GM12878 (cell line): Measurements from ENCODE around the gene GCK. TPM values are rescaled to one million over a fixed set of nuclear protein-coding genes. Genes with fewer than 3 reads are reported as not detected.

Source experiments
- ATF3 ChIP-seq: IDR thresholded peaks from 2 replicates; pipeline ENCODE4 v1.6.1; 2011; ENCODE audit warnings: low read depth, mild to moderate bottlenecking, low read length, moderate library complexity, borderline replicate concordance; ENCODE audit errors: extremely low read depth
- ATF7 ChIP-seq: fragments of 450-650 bp; IDR thresholded peaks from 2 replicates; pipeline ENCODE4 v1.6.1; 2016; ENCODE audit warnings: low read depth, mild to moderate bottlenecking
- BCLAF1 ChIP-seq: fragments of 450-650 bp; IDR thresholded peaks from 2 replicates; pipeline ENCODE4 v1.6.1; 2017; ENCODE audit warnings: antibody characterized with exemption, mild to moderate bottlenecking, moderate library complexity
- BRCA1 ChIP-seq: IDR thresholded peaks from 2 replicates; pipeline ENCODE4 v1.6.1; 2011; ENCODE audit warnings: low read depth, low read length, improper control_type of control experiment
- E2F8 ChIP-seq: fragments of 450-650 bp; IDR thresholded peaks from 2 replicates; pipeline ENCODE4 v1.6.1; 2018; ENCODE audit warnings: mild to moderate bottlenecking, low read depth, moderate library complexity; ENCODE audit not compliant: partially characterized antibody
- IKZF1 ChIP-seq: fragments of 450-650 bp; conservative IDR thresholded peaks from 2 replicates; pipeline ENCODE4 v1.6.1; 2017; ENCODE audit warnings: antibody characterized with exemption, mild to moderate bottlenecking
- KDM1A ChIP-seq: fragments of 200-600 bp; sonication (generic); IDR thresholded peaks from 2 replicates; pipeline ENCODE4 v1.6.1; 2016; ENCODE audit warnings: borderline replicate concordance
- MEF2B ChIP-seq: fragments of 450-650 bp; IDR thresholded peaks from 2 replicates; pipeline ENCODE4 v1.6.1; 2018; ENCODE audit warnings: mild to moderate bottlenecking, moderate library complexity; ENCODE audit not compliant: partially characterized antibody, poor library complexity, severe bottlenecking
- PAX5 ChIP-seq: IDR thresholded peaks from 2 replicates; pipeline ENCODE4 v1.6.1; 2011; ENCODE audit warnings: low read depth, low read length, borderline replicate concordance
- SREBF1 ChIP-seq: IDR thresholded peaks from 2 replicates; pipeline ENCODE4 v1.6.1; 2012; ENCODE audit warnings: mild to moderate bottlenecking, low read length
- WRNIP1 ChIP-seq: IDR thresholded peaks from 2 replicates; pipeline ENCODE4 v1.6.1; 2011; ENCODE audit warnings: low read depth, low read length, improper control_type of control experiment, borderline replicate concordance
- ZBTB33 ChIP-seq: fragments of 450-650 bp; IDR thresholded peaks from 2 replicates; pipeline ENCODE4 v1.6.1; 2017; ENCODE audit warnings: mild to moderate bottlenecking
- ZNF217 ChIP-seq: fragments of 450-650 bp; IDR thresholded peaks from 2 replicates; pipeline ENCODE4 v1.6.1; 2017; ENCODE audit warnings: antibody characterized with exemption, mild to moderate bottlenecking
- ZNF592 ChIP-seq: fragments of 450-650 bp; IDR thresholded peaks from 2 replicates; pipeline ENCODE4 v1.6.1; 2017; ENCODE audit warnings: mild to moderate bottlenecking, moderate library complexity
- ZNF622 ChIP-seq: fragments of 450-650 bp; IDR thresholded peaks from 2 replicates; pipeline ENCODE4 v1.6.1; 2017; ENCODE audit warnings: mild to moderate bottlenecking, inconsistent platforms
- polyA plus RNA-seq, 11 experiments: library from polyadenylated mRNA; depleted of rRNA in 4 of 11; unstranded in 6 of 11; stranded (reverse) in 5 of 11; fragments of >200 nt; fragmentation: Nextera tagmentation in 4 of 11; fragmentation: Illumina TruSeq in 1 of 11; extraction: Ambion mirVana in 4 of 11; extraction: Trizol in 1 of 11; gene quantifications; 1 replicate in 1 of 11; 2 replicates in 10 of 11; pipeline versions ENCODE4 v1.2.1 to v1.2.3, GENCODE V29; 2011 to 2016; ENCODE audit warnings: inconsistent platforms in 2 of 11, missing spikeins in 2 of 11, low read depth in 1 of 11
- total RNA-seq, 4 experiments: library from RNA; depleted of rRNA in 3 of 4; stranded (reverse); fragments of >200 nt in 3 of 4; fragmentation: Illumina TruSeq in 1 of 4; extraction: Trizol in 1 of 4; gene quantifications; 2 replicates each; pipeline versions ENCODE4 v1.2.1 to v1.2.3, GENCODE V29; 2013 to 2021

Gene GCK
- total and polyA plus RNA-seq, 10 of the 15 experiments (the other 5 are each of a cell fraction or from before 2014, with no cell fraction given) = 0.06 to 0.16 TPM; not detected in 8

- TF ChIP-seq ZBTB33 = no peak
- peak; percentile 72 for TF ChIP-seq MEF2B
- TF ChIP-seq WRNIP1 = no peak
- TF ChIP-seq E2F8 = peak; percentile 60
- no peak; the same call in 1 of the 2 replicates for TF ChIP-seq ZNF217
- TF ChIP-seq PAX5 = peak; percentile 16; the same call in 1 of the 2 replicates
- no peak for TF ChIP-seq KDM1A
- TF ChIP-seq IKZF1 = peak; percentile 76
- TF ChIP-seq BRCA1 = no peak
- TF ChIP-seq SREBF1 = peak; percentile 72
- no peak for TF ChIP-seq BCLAF1
- TF ChIP-seq ZNF592 = no peak
- TF ChIP-seq ATF3 = no peak
- TF ChIP-seq ZNF622 = no peak
- no peak for TF ChIP-seq ATF7
Observed at GRCh38 chr7:44200699-44201461, 11.6 kb upstream of the GCK start, which contains the start of gene YKT6 (continued).
